ENCODE measurements around the gene ZNF428.
A peak's percentile ranks its signal among the peaks of the same experiment; 100 is the strongest.

DNA sequence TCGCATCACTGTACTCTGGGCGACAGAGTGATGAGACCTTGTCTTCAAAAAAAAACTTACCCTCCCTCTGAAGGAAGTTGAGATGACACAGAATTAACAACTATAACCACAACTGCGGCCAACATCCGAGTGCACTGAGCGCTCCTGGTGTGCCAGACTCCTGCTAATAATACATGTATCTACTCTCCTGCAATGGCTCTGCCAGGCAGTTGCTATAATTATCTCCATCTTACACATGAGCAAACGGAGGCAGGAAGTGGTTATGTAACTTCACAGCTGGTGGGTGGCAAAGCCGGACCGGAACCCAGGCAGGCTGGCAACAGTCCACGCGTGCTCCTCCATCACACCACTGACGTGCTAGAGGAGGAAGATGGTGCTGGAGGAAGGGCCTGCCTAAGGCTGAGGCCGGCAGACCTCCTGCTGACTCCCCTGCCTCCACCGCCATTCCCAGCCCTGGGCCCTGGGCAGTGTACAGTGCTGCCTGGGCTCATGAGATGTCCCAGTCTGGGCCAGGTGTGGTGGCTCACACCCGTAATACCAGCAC, 56.7 kb downstream of the ZNF428 start:
- TF ChIP-seq, protein P1, sequence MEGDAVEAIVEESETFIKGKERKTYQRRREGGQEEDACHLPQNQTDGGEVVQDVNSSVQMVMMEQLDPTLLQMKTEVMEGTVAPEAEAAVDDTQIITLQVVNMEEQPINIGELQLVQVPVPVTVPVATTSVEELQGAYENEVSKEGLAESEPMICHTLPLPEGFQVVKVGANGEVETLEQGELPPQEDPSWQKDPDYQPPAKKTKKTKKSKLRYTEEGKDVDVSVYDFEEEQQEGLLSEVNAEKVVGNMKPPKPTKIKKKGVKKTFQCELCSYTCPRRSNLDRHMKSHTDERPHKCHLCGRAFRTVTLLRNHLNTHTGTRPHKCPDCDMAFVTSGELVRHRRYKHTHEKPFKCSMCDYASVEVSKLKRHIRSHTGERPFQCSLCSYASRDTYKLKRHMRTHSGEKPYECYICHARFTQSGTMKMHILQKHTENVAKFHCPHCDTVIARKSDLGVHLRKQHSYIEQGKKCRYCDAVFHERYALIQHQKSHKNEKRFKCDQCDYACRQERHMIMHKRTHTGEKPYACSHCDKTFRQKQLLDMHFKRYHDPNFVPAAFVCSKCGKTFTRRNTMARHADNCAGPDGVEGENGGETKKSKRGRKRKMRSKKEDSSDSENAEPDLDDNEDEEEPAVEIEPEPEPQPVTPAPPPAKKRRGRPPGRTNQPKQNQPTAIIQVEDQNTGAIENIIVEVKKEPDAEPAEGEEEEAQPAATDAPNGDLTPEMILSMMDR (IDR thresholded peaks at IDR 0.05; ENCODE audit: low read depth, low read length, missing input control), result no peak
- peak; percentile 29 for TF ChIP-seq SP1 (IDR thresholded peaks at IDR 0.05)
